UCSD-AML1 (cell line): ENCODE results near the gene MAML3.

Experiments
- DNase-seq: peaks from one replicate; lab custom pipeline; 2025; ENCODE audit not compliant: unreplicated experiment; lab: John Stamatoyannopoulos, UW

Gene MAML3

GRCh38 chr4:139795527-139796314 lies 358.3 kb downstream of the MAML3 start:
- DNase-seq: no peak

GRCh38 chr4:139794158-139794954 lies 359.6 kb downstream of the MAML3 start:
- no peak for DNase-seq

- DNase-seq: no peak
Observed at GRCh38 chr4:139791681-139792080, 362.3 kb downstream of the MAML3 start.

GRCh38 chr4:139790291-139790690 lies 363.7 kb downstream of the MAML3 start:
- DNase-seq: no peak

GRCh38 chr4:139789096-139789654 lies 364.8 kb downstream of the MAML3 start:
- DNase-seq: peak; percentile 19

GRCh38 chr4:139786494-139787354 lies 367.3 kb downstream of the MAML3 start:
- DNase-seq: no peak

- no peak for DNase-seq
Observed at GRCh38 chr4:139785356-139785755, 368.6 kb downstream of the MAML3 start.

- DNase-seq: no peak
Observed at GRCh38 chr4:139783741-139784484, 370.1 kb downstream of the MAML3 start.

GRCh38 chr4:139782926-139783522 lies 371.0 kb downstream of the MAML3 start:
- no peak for DNase-seq

GRCh38 chr4:139781066-139781465 lies 372.9 kb downstream of the MAML3 start:
- no peak for DNase-seq

- DNase-seq: no peak
Observed at GRCh38 chr4:139779691-139780090, 374.3 kb downstream of the MAML3 start.

- no peak for DNase-seq
Observed at GRCh38 chr4:139777757-139778156, 376.2 kb downstream of the MAML3 start.

- DNase-seq: no peak
Observed at GRCh38 chr4:139776235-139776634, 377.7 kb downstream of the MAML3 start.

- DNase-seq: no peak
Observed at GRCh38 chr4:139774759-139775487, 379.1 kb downstream of the MAML3 start.

GRCh38 chr4:139773560-139774318 lies 380.2 kb downstream of the MAML3 start:
- DNase-seq: no peak

GRCh38 chr4:139770361-139770760 lies 383.6 kb downstream of the MAML3 start:
- DNase-seq: no peak

- no peak for DNase-seq
Observed at GRCh38 chr4:139769364-139769763, 384.6 kb downstream of the MAML3 start.

- no peak for DNase-seq
Observed at GRCh38 chr4:139768896-139769295, 385.1 kb downstream of the MAML3 start.

GRCh38 chr4:139768366-139768765 lies 385.6 kb downstream of the MAML3 start:
- DNase-seq: no peak
